Type B pancreatic cell (in vitro differentiated cells): ENCODE data around the gene BCAS3. TPM values are rescaled to one million over a fixed set of nuclear protein-coding genes. Genes with fewer than 3 reads are reported as not detected.

ENCODE experiments used
- DNase-seq: peaks from one replicate; pipeline ENCODE4 v3.0.0; 2021; ENCODE audit warnings: mixed read lengths; ENCODE audit not compliant: unreplicated experiment; ENCODE audit errors: extremely low spot score
- H3K27ac Mint-ChIP-seq: 2 replicates; pipeline ENCODE4 v1.8.0; 2021; ENCODE audit warnings: mild to moderate bottlenecking, mixed read lengths
- H3K27me3 Mint-ChIP-seq: 2 replicates; pipeline ENCODE4 v1.8.0; 2021; ENCODE audit warnings: mixed read lengths
- H3K36me3 Mint-ChIP-seq: 2 replicates; pipeline ENCODE4 v1.8.0; 2021; ENCODE audit warnings: mixed read lengths
- H3K4me1 Mint-ChIP-seq: one replicate; pipeline ENCODE4 v1.8.0; 2021; ENCODE audit warnings: mixed read lengths; ENCODE audit not compliant: unreplicated experiment
- H3K4me3 Mint-ChIP-seq: 2 replicates; pipeline ENCODE4 v1.8.0; 2021; ENCODE audit warnings: mild to moderate bottlenecking, mixed read lengths
- H3K9me3 Mint-ChIP-seq: 2 replicates; pipeline ENCODE4 v1.8.0; 2021; ENCODE audit warnings: mixed read lengths
- total RNA-seq: library from RNA; stranded (reverse); gene quantifications from 2 replicates; pipeline ENCODE4 v1.2.1, GENCODE V29; 2021; ENCODE audit warnings: low replicate concordance
- TF ChIP-seq, protein P1 (sequence below): fragments of 200-600 bp; sonication (generic); conservative IDR thresholded peaks from 2 replicates; pipeline ENCODE4 v1.5.0; 2021; ENCODE audit warnings: antibody characterized with exemption, mild to moderate bottlenecking

Gene BCAS3
- total RNA-seq, 1 donor from 2014 or later = 23.0 TPM

DNA sequence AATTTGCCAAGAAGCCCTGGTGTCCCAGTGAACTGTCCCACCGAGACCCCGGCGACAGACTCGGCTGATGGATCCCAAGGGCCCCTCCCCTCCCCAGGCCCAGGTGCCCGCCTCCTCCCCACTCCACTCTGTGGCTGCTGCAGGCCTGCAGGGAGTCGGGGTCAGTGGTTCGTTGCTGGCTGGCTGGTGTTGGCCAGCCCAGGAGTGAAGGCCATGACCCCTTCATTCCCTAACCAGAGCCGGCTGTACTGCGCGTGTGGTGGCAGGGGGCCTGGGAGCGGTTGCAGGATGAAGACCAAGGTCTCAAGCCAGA lies 712.8 kb downstream of the BCAS3 start:
- DNase-seq = no peak
- no peaks in the 10 kb centered on the region for H3K9me3 Mint-ChIP-seq
- H3K27ac Mint-ChIP-seq = no peak overlapping the region
- H3K4me1 Mint-ChIP-seq = peaks cover 31% of the 10 kb centered on the region
- H3K4me3 Mint-ChIP-seq = no peak overlapping the region
- H3K27me3 Mint-ChIP-seq = peaks cover 51% of the 10 kb centered on the region
- peaks cover 8% of the 10 kb centered on the region for H3K36me3 Mint-ChIP-seq
- TF ChIP-seq, protein P1, sequence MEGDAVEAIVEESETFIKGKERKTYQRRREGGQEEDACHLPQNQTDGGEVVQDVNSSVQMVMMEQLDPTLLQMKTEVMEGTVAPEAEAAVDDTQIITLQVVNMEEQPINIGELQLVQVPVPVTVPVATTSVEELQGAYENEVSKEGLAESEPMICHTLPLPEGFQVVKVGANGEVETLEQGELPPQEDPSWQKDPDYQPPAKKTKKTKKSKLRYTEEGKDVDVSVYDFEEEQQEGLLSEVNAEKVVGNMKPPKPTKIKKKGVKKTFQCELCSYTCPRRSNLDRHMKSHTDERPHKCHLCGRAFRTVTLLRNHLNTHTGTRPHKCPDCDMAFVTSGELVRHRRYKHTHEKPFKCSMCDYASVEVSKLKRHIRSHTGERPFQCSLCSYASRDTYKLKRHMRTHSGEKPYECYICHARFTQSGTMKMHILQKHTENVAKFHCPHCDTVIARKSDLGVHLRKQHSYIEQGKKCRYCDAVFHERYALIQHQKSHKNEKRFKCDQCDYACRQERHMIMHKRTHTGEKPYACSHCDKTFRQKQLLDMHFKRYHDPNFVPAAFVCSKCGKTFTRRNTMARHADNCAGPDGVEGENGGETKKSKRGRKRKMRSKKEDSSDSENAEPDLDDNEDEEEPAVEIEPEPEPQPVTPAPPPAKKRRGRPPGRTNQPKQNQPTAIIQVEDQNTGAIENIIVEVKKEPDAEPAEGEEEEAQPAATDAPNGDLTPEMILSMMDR = no peak

DNA sequence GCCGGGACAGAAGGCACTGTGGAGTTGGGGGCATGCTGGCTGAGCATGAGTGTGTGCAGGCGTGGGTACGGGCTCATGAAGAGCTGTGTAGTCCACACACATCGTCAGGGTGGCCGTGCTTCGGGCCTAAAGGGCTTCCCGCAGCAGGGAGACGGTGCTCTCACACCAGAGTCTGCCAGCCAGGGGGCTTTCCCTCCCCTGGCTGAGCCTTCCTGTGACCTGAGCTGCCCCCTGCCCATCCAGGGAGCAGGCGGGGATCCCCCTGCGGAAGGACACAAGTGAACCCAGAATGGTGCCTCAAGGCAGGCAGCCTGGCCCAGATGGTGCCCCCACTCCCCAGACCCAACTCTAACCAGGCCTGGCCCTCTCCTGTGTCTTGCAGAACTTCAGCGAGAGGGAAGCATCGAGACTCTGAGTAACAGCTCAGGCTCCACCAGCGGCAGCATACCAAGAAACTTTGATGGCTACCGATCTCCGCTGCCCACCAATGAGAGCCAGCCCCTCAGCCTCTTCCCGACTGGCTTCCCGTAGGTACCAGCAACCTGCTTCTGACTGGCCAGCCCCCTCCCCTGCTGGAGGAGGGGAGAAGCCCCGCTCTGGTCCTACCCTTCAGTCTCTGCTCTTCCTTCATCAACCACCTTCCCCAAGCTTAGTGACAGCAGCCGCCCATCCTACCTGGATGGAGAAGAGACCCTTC lies 714.1 kb downstream of the BCAS3 start:
- no peak for DNase-seq
- no peaks in the 10 kb centered on the region for H3K9me3 Mint-ChIP-seq
- H3K36me3 Mint-ChIP-seq = peaks cover 8% of the 10 kb centered on the region
- TF ChIP-seq, protein P1 = no peak
- no peak overlapping the region for H3K4me3 Mint-ChIP-seq
- peaks cover 28% of the 10 kb centered on the region for H3K4me1 Mint-ChIP-seq
- no peak overlapping the region for H3K27ac Mint-ChIP-seq
- H3K27me3 Mint-ChIP-seq = peaks cover 57% of the 10 kb centered on the region

DNA sequence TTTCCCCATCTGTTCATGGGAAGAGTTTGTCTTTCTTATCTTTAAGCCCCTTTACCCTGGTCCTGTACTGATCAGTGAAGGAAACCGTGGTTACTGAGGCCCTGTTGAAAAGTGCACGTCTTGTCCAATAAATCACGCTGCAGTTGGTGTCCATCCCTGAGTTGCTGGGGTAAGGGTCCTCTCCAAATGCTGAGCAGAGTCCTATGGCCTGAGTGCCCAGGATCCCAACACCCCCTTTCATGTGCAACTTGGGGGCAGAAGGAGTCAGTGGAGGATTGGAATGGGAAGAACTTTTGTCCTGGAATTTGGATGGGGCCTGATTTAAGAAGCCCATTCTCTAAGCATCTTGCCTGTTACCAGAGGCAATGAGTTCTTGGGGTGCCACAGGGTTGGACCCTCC lies 715.0 kb downstream of the BCAS3 start:
- H3K4me3 Mint-ChIP-seq = no peak overlapping the region
- no peaks in the 10 kb centered on the region for H3K9me3 Mint-ChIP-seq
- peaks cover 60% of the 10 kb centered on the region for H3K27me3 Mint-ChIP-seq
- peaks cover 28% of the 10 kb centered on the region for H3K4me1 Mint-ChIP-seq
- peaks cover 8% of the 10 kb centered on the region for H3K36me3 Mint-ChIP-seq
- TF ChIP-seq, protein P1 = no peak
- no peak for DNase-seq
- H3K27ac Mint-ChIP-seq = no peak overlapping the region

DNA sequence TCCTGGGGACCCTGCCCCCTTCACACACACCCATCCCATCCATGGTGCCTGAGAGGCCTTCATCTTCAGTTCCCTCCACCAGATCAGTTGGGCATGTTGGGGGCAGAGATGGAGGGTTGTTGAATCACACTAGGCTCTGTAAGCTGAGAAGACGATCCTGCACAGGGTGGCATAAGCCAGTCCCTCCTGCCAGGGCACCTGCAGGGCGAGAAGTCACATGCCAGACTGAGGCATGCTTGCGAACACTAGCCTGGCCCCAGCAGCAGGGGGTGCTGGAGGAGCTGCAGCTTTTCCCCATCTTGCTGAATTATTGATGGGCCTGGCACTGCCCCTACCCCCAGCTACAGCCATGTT lies 715.9 kb downstream of the BCAS3 start:
- TF ChIP-seq, protein P1 = peak; percentile 32
- peaks cover 11% of the 10 kb centered on the region for H3K36me3 Mint-ChIP-seq
- H3K4me3 Mint-ChIP-seq = no peak overlapping the region
- no peak overlapping the region for H3K27ac Mint-ChIP-seq
- H3K27me3 Mint-ChIP-seq = peaks cover 66% of the 10 kb centered on the region
- H3K4me1 Mint-ChIP-seq = peaks cover 32% of the 10 kb centered on the region
- DNase-seq = no peak
- no peaks in the 10 kb centered on the region for H3K9me3 Mint-ChIP-seq

DNA sequence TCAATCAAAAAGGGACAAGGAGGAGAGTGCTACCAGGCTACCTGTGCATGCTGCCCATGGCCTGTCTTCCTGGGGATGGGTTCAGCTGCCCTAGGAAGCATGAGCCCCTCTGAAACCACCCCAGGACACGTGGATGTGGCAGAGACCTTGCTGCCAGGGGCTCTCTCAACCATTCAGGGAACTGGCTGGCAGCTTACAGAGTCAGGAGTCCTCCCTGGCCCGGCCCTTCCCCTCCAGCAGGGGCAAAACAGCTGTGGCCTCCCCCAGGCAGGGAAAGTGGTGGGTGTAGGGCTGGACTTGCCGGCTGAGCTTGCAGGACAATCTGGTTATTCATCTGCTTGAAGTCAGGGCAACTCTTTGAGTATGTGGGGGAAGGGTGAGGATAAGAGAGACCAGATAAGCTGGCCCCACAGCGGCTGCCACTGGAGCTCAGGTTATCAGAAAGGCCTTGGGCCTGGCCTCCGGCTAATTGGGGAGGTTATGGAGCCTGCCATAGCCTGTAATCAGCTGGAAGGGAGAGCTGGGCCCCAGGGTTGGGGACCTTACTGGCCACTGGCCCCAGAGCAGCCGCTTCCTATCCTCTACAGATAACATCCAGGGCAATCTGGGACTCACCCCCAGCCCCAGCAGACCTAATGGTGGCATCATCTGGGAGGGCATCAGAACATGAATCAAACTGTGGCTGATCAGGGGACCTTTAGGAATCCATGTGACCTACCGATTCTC lies 716.4 kb downstream of the BCAS3 start:
- Mint-ChIP-seq H3K27ac (peak overlapping the region; percentile 67), H3K4me1 (peaks cover 30% of the 10 kb centered on the region), H3K27me3 (peaks cover 66% of the 10 kb centered on the region), H3K36me3 (peaks cover 11% of the 10 kb centered on the region), H3K4me3 (peak overlapping the region; percentile 78), H3K9me3 (no peaks in the 10 kb centered on the region)
- DNase-seq = no peak
- TF ChIP-seq, protein P1 = peak; percentile 14
